ENCODE data around the gene BRAP.

GRCh38 chr12:111715279-111715678 is 29.5 kb upstream of the BRAP start:
- TF ChIP-seq CTCF (optimal IDR thresholded peaks at IDR 0.05 in 1 of 3, IDR thresholded peaks at IDR 0.05 in 1 of 3, conservative IDR thresholded peaks at IDR 0.05 in 1 of 3; ENCODE audit: extremely low read depth in 1 of 3, insufficient read depth in 2 of 3, low read length in 3 of 3) (no peak), EZH2 (IDR thresholded peaks at IDR 0.05; ENCODE audit: low read length) (no peak)

Measured in keratinocyte (primary cell).